HepG2 (cell line): ENCODE data around the gene EEPD1. TPM values are rescaled to one million over a fixed set of nuclear protein-coding genes. Genes with fewer than 3 reads are reported as not detected.

Experiments
- CBX5 ChIP-seq: sonication (generic); formaldehyde crosslinking; IDR thresholded peaks from 2 replicates; pipeline ENCODE4 v1.4.0; 2020; ENCODE audit warnings: missing genetic modification reagents, borderline replicate concordance
- CEBPB ChIP-seq: IDR thresholded peaks from 2 replicates; pipeline ENCODE4 v1.6.1; 2011; ENCODE audit warnings: low read depth, low read length, improper control_type of control experiment, borderline replicate concordance
- ELF4 ChIP-seq: sonication (generic); formaldehyde crosslinking; IDR thresholded peaks from 2 replicates; pipeline ENCODE4 v1.5.0; 2020; ENCODE audit warnings: missing genetic modification reagents, mild to moderate bottlenecking, moderate library complexity, borderline replicate concordance
- FOXO1 ChIP-seq: sonication (generic); formaldehyde crosslinking; IDR thresholded peaks from 2 replicates; pipeline ENCODE4 v1.4.0; 2020; ENCODE audit warnings: missing genetic modification reagents
- FOXP1 ChIP-seq, 2 experiments: fragments of 450-650 bp in 1 of 2; IDR thresholded peaks; 2 replicates each; pipeline ENCODE4 v1.6.1; 2017 to 2018; ENCODE audit warnings: antibody characterized with exemption in 1 of 2
- HHEX ChIP-seq: IDR thresholded peaks from 2 replicates; pipeline ENCODE4 v1.6.1; 2016; ENCODE audit warnings: control low read depth
- KLF12 ChIP-seq: sonication (generic); formaldehyde crosslinking; IDR thresholded peaks from 2 replicates; pipeline ENCODE4 v1.4.0; 2020; ENCODE audit warnings: missing genetic modification reagents, borderline replicate concordance
- POLR2AphosphoS2 ChIP-seq: IDR thresholded peaks from 2 replicates; pipeline ENCODE4 v1.6.1; 2011; ENCODE audit warnings: low read depth, low read length, improper control_type of control experiment
- RFXAP ChIP-seq: sonication (generic); formaldehyde crosslinking; IDR thresholded peaks from 2 replicates; pipeline ENCODE4 v1.4.0; 2020; ENCODE audit warnings: missing genetic modification reagents, borderline replicate concordance
- SP4 ChIP-seq: sonication (generic); formaldehyde crosslinking; IDR thresholded peaks from 2 replicates; pipeline ENCODE4 v1.8.1; 2023; ENCODE audit warnings: mild to moderate bottlenecking, missing genetic modification reagents
- YEATS4 ChIP-seq: sonication (generic); formaldehyde crosslinking; IDR thresholded peaks from 2 replicates; pipeline ENCODE4 v1.4.0; 2020; ENCODE audit warnings: missing genetic modification reagents, borderline replicate concordance
- ZBTB7B ChIP-seq: sonication (generic); formaldehyde crosslinking; IDR thresholded peaks from 2 replicates; pipeline ENCODE4 v1.4.0; 2020; ENCODE audit warnings: missing genetic modification reagents
- ZC3H13 ChIP-seq: sonication (generic); formaldehyde crosslinking; IDR thresholded peaks from 2 replicates; pipeline ENCODE4 v1.8.1; 2023; ENCODE audit warnings: mild to moderate bottlenecking, missing genetic modification reagents, moderate library complexity
- ZNF12 ChIP-seq: sonication (generic); formaldehyde crosslinking; IDR thresholded peaks from 2 replicates; pipeline ENCODE4 v1.5.0; 2020; ENCODE audit warnings: missing genetic modification reagents
- ZNF780A ChIP-seq: sonication (generic); formaldehyde crosslinking; IDR thresholded peaks from 2 replicates; pipeline ENCODE4 v1.8.0; 2022; ENCODE audit warnings: mild to moderate bottlenecking, missing genetic modification reagents, moderate library complexity
- ZSCAN12 ChIP-seq: sonication (generic); formaldehyde crosslinking; IDR thresholded peaks from 2 replicates; pipeline ENCODE4 v1.9.0; 2021; ENCODE audit warnings: mild to moderate bottlenecking, missing genetic modification reagents
- polyA plus RNA-seq, 8 experiments: library from polyadenylated mRNA; depleted of rRNA in 3 of 8; stranded (reverse) in 7 of 8; unstranded in 1 of 8; fragments of >200 nt; fragmentation: Illumina TruSeq in 4 of 8; extraction: Trizol in 4 of 8; gene quantifications; 2 replicates each; pipeline versions ENCODE4 v1.2.1 to v1.2.3, GENCODE V29; 2011 to 2016; ENCODE audit warnings: low read depth in 4 of 8, missing spikeins in 1 of 8, mixed read lengths in 1 of 8; ENCODE audit not compliant: insufficient read depth in 1 of 8
- total RNA-seq, 5 experiments: library from RNA; depleted of rRNA; stranded (reverse); fragments of >200 nt; fragmentation: Illumina TruSeq; extraction: Trizol; gene quantifications; 2 replicates each; pipeline ENCODE4 v1.2.3, GENCODE V29; 2016; ENCODE audit warnings: low read depth in 1 of 5
- TF ChIP-seq, protein P1 (sequence below): sonication (generic); formaldehyde crosslinking; IDR thresholded peaks from 2 replicates; pipeline ENCODE4 v1.5.0; 2020; ENCODE audit warnings: missing genetic modification reagents
- TF ChIP-seq, protein P2 (sequence below): sonication (generic); formaldehyde crosslinking; IDR thresholded peaks from 2 replicates; pipeline ENCODE4 v1.4.0; 2020; ENCODE audit warnings: mild to moderate bottlenecking, missing genetic modification reagents
- TF ChIP-seq, protein P3 (sequence below): sonication (generic); formaldehyde crosslinking; IDR thresholded peaks from 2 replicates; pipeline ENCODE4 v1.9.0; 2021; ENCODE audit warnings: missing genetic modification reagents, borderline replicate concordance
- TF ChIP-seq, protein P4 (sequence below): sonication (generic); formaldehyde crosslinking; IDR thresholded peaks from 2 replicates; pipeline ENCODE4 v1.9.0; 2022; ENCODE audit warnings: missing genetic modification reagents, mild to moderate bottlenecking, borderline replicate concordance

The EEPD1 gene
- total and polyA plus RNA-seq, 2 of the 13 experiments (the other 11 are each of a cell fraction or from before 2014, with no cell fraction given) = 10.1 to 16.4 TPM

DNA sequence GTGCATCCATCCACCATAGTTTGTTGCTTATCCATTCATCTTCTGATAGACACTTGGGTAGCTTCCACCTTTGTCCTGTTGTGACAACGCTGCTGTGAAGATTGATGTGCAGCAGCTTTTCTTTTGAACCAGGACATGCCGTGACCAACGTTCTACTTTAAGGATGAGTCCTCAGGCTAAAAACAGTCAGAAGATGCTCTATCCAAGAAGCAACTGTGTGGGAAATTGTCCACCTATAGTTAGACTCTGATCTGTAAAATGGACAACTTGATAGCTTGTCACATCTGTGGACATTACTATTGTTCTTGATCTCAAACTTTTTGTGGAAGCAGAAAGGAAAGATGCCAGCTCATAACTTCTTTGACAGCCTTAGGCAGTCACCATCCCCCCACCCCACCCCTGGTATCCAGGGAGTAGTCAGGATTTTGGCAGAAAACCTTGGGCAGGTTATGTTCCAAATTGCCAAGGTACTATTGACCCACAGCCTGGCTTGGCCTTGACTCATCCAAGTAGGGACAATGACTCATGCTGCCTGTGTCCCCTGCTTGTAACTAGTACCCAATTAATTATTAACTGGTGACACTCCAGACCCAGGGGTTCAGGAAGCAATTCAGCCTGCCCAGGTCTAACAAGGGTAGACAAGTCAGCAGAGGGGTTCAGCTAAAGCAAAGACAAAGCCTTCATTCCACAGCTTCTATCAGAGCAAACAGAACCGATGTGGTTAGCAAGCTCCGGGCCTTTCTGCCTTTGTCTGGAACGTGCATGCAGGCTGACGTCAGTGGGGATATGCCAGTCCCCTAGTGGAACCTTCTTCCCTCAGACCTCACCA is 137.0 kb downstream of the EEPD1 start (continued):
- TF ChIP-seq, protein P1, sequence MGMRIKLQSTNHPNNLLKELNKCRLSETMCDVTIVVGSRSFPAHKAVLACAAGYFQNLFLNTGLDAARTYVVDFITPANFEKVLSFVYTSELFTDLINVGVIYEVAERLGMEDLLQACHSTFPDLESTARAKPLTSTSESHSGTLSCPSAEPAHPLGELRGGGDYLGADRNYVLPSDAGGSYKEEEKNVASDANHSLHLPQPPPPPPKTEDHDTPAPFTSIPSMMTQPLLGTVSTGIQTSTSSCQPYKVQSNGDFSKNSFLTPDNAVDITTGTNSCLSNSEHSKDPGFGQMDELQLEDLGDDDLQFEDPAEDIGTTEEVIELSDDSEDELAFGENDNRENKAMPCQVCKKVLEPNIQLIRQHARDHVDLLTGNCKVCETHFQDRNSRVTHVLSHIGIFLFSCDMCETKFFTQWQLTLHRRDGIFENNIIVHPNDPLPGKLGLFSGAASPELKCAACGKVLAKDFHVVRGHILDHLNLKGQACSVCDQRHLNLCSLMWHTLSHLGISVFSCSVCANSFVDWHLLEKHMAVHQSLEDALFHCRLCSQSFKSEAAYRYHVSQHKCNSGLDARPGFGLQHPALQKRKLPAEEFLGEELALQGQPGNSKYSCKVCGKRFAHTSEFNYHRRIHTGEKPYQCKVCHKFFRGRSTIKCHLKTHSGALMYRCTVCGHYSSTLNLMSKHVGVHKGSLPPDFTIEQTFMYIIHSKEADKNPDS (CRISPR knock-in tag) = peak; percentile 82; the same call in 1 of the 2 replicates
- TF ChIP-seq ZNF12 (CRISPR knock-in tag) = peak; percentile 50; the same call in 1 of the 2 replicates
- TF ChIP-seq ZNF780A = no peak
- 0 out of 2 replicates have a peak, but pooled peaks have one; percentile 51 for TF ChIP-seq ZC3H13
- peak; percentile 56; the same call in 1 of the 2 replicates for TF ChIP-seq CBX5 (CRISPR knock-in tag)
- peak; percentile 80; the same call in 1 of the 2 replicates for TF ChIP-seq ZBTB7B (CRISPR knock-in tag)
- TF ChIP-seq SP4 (CRISPR knock-in tag) = peak; percentile 15; the same call in 1 of the 2 replicates
- peak; percentile 10; the same call in 1 of the 2 replicates for TF ChIP-seq YEATS4 (CRISPR knock-in tag)
- peak; percentile 91 for TF ChIP-seq RFXAP (CRISPR knock-in tag)
- TF ChIP-seq HHEX (CRISPR knock-in tag) = peak; percentile 70; the same call in 1 of the 2 replicates
- TF ChIP-seq, protein P2, sequence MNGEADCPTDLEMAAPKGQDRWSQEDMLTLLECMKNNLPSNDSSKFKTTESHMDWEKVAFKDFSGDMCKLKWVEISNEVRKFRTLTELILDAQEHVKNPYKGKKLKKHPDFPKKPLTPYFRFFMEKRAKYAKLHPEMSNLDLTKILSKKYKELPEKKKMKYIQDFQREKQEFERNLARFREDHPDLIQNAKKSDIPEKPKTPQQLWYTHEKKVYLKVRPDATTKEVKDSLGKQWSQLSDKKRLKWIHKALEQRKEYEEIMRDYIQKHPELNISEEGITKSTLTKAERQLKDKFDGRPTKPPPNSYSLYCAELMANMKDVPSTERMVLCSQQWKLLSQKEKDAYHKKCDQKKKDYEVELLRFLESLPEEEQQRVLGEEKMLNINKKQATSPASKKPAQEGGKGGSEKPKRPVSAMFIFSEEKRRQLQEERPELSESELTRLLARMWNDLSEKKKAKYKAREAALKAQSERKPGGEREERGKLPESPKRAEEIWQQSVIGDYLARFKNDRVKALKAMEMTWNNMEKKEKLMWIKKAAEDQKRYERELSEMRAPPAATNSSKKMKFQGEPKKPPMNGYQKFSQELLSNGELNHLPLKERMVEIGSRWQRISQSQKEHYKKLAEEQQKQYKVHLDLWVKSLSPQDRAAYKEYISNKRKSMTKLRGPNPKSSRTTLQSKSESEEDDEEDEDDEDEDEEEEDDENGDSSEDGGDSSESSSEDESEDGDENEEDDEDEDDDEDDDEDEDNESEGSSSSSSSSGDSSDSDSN = peak; percentile 70
- no peak; the same call in 1 of the 2 replicates for TF ChIP-seq FOXP1 (IDR thresholded peaks at IDR 0.05)
- TF ChIP-seq FOXP1 (CRISPR knock-in tag; IDR thresholded peaks at IDR 0.05) = peak; percentile 87
- TF ChIP-seq KLF12 (CRISPR knock-in tag) = 0 out of 2 replicates have a peak, but pooled peaks have one; percentile 34
- no peak for TF ChIP-seq POLR2AphosphoS2
- no peak for TF ChIP-seq ZSCAN12 (CRISPR knock-in tag)
- TF ChIP-seq FOXO1 (CRISPR knock-in tag) = peak; percentile 86; the same call in 1 of the 2 replicates
- TF ChIP-seq, protein P3, sequence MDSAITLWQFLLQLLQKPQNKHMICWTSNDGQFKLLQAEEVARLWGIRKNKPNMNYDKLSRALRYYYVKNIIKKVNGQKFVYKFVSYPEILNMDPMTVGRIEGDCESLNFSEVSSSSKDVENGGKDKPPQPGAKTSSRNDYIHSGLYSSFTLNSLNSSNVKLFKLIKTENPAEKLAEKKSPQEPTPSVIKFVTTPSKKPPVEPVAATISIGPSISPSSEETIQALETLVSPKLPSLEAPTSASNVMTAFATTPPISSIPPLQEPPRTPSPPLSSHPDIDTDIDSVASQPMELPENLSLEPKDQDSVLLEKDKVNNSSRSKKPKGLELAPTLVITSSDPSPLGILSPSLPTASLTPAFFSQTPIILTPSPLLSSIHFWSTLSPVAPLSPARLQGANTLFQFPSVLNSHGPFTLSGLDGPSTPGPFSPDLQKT (CRISPR knock-in tag) = no peak
- TF ChIP-seq CEBPB = peak; percentile 57; the same call in 1 of the 2 replicates
- TF ChIP-seq ELF4 (CRISPR knock-in tag) = peak; percentile 34; the same call in 1 of the 2 replicates
- TF ChIP-seq, protein P4, sequence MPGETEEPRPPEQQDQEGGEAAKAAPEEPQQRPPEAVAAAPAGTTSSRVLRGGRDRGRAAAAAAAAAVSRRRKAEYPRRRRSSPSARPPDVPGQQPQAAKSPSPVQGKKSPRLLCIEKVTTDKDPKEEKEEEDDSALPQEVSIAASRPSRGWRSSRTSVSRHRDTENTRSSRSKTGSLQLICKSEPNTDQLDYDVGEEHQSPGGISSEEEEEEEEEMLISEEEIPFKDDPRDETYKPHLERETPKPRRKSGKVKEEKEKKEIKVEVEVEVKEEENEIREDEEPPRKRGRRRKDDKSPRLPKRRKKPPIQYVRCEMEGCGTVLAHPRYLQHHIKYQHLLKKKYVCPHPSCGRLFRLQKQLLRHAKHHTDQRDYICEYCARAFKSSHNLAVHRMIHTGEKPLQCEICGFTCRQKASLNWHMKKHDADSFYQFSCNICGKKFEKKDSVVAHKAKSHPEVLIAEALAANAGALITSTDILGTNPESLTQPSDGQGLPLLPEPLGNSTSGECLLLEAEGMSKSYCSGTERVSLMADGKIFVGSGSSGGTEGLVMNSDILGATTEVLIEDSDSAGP (CRISPR knock-in tag) = peak; percentile 39; the same call in 1 of the 2 replicates
